H9 (cell line): ENCODE measurements around the gene USP17L5. TPM values are rescaled to one million over a fixed set of nuclear protein-coding genes. Genes with fewer than 3 reads are reported as not detected.
"Not testable (repeated sequence)": the region's sequence is repeated elsewhere in the genome, so short reads cannot be mapped to it uniquely, and the experiment has no call there.

Source experiments
- DNase-seq: peaks from one replicate; pipeline ENCODE4 v3.0.0-alpha.2; 2017
- H2AFZ ChIP-seq: one replicate; pipeline ENCODE4 v1.6.1; 2013; ENCODE audit warnings: mild to moderate bottlenecking, low read length, control low read depth, moderate library complexity
- H2AK5ac ChIP-seq: 2 replicates; pipeline ENCODE4 v1.6.1; 2013; ENCODE audit warnings: low read length, control low read depth, mixed read lengths; ENCODE audit not compliant: insufficient read length
- H2BK120ac ChIP-seq: one replicate; pipeline ENCODE4 v1.6.1; 2013; ENCODE audit warnings: low read depth, mild to moderate bottlenecking, low read length, control low read depth, inconsistent platforms; ENCODE audit not compliant: poor library complexity, severe bottlenecking
- H2BK12ac ChIP-seq: 2 replicates; pipeline ENCODE4 v1.6.1; 2013; ENCODE audit warnings: low read length, control low read depth, mixed read lengths, low read depth; ENCODE audit not compliant: insufficient read length
- H2BK15ac ChIP-seq: 2 replicates; pipeline ENCODE4 v1.6.1; 2013; ENCODE audit warnings: low read depth, low read length, control low read depth
- H2BK20ac ChIP-seq: one replicate; pipeline ENCODE4 v1.6.1; 2013; ENCODE audit warnings: low read depth, mild to moderate bottlenecking, low read length, control low read depth, inconsistent platforms; ENCODE audit not compliant: poor library complexity, severe bottlenecking
- H2BK5ac ChIP-seq: 2 replicates; pipeline ENCODE4 v1.6.1; 2013; ENCODE audit warnings: low read length, control low read depth, mixed read lengths; ENCODE audit not compliant: insufficient read length
- H3K14ac ChIP-seq: 2 replicates; pipeline ENCODE4 v1.6.1; 2013; ENCODE audit warnings: low read length, control low read depth; ENCODE audit not compliant: insufficient read depth
- H3K18ac ChIP-seq: 2 replicates; pipeline ENCODE4 v1.6.1; 2013; ENCODE audit warnings: low read depth, mild to moderate bottlenecking, mixed read lengths, low read length, control low read depth; ENCODE audit not compliant: insufficient read length
- H3K23ac ChIP-seq: 2 replicates; pipeline ENCODE4 v1.6.1; 2013; ENCODE audit warnings: low read length, control low read depth, mixed read lengths, low read depth; ENCODE audit not compliant: insufficient read length
- H3K23me2 ChIP-seq: 2 replicates; pipeline ENCODE4 v1.6.1; 2013; ENCODE audit warnings: low read depth, mild to moderate bottlenecking, mixed read lengths, low read length, control low read depth; ENCODE audit not compliant: insufficient read length, poor library complexity, severe bottlenecking
- H3K27ac ChIP-seq: 2 replicates; pipeline ENCODE4 v1.5.1; 2013; ENCODE audit warnings: low read length, control low read depth, mixed read lengths, low read depth; ENCODE audit not compliant: insufficient read length
- H3K27me3 ChIP-seq: 2 replicates; pipeline ENCODE4 v1.6.1; 2013; ENCODE audit warnings: low read length, control low read depth, inconsistent platforms; ENCODE audit not compliant: insufficient read depth
- H3K4ac ChIP-seq: 2 replicates; pipeline ENCODE4 v1.6.1; 2013; ENCODE audit warnings: low read depth, mild to moderate bottlenecking, control low read depth, inconsistent platforms, low read length, moderate library complexity
- H3K4me1 ChIP-seq: 2 replicates; pipeline ENCODE4 v1.6.1; 2013; ENCODE audit warnings: low read length, control low read depth, inconsistent platforms; ENCODE audit not compliant: insufficient read depth
- H3K4me2 ChIP-seq: 2 replicates; pipeline ENCODE4 v1.6.1; 2013; ENCODE audit warnings: low read length, control low read depth, mixed read lengths; ENCODE audit not compliant: insufficient read length, insufficient read depth
- H3K56ac ChIP-seq: 2 replicates; pipeline ENCODE4 v1.6.1; 2013; ENCODE audit warnings: low read depth, mild to moderate bottlenecking, mixed read lengths, low read length, control low read depth; ENCODE audit not compliant: insufficient read length
- H3K79me1 ChIP-seq: 2 replicates; pipeline ENCODE4 v1.6.1; 2013; ENCODE audit warnings: low read depth, mild to moderate bottlenecking, moderate library complexity, low read length, control low read depth, inconsistent platforms; ENCODE audit not compliant: insufficient read depth, poor library complexity, severe bottlenecking
- H3K79me2 ChIP-seq: 2 replicates; pipeline ENCODE4 v1.6.1; 2013; ENCODE audit warnings: low read length, control low read depth, inconsistent platforms; ENCODE audit not compliant: insufficient read depth
- H3K9ac ChIP-seq: 2 replicates; pipeline ENCODE4 v1.6.1; 2013; ENCODE audit warnings: low read length, control low read depth, mixed read lengths; ENCODE audit not compliant: insufficient read length; ENCODE audit errors: extremely low read depth
- H3K9me3 ChIP-seq: one replicate; pipeline ENCODE4 v1.6.1; 2013; ENCODE audit warnings: low read depth, low read length, inconsistent platforms; ENCODE audit not compliant: control insufficient read depth
- H3T11ph ChIP-seq: one replicate; pipeline ENCODE4 v1.6.1; 2013; ENCODE audit warnings: mild to moderate bottlenecking, low read length, control low read depth, inconsistent platforms
- H4K20me1 ChIP-seq: one replicate; pipeline ENCODE4 v1.6.1; 2013; ENCODE audit not compliant: control insufficient read depth, insufficient read length, insufficient read depth
- H4K5ac ChIP-seq: 2 replicates; pipeline ENCODE4 v1.6.1; 2013; ENCODE audit warnings: low read depth, mild to moderate bottlenecking, mixed read lengths, low read length, control low read depth; ENCODE audit not compliant: insufficient read length
- H4K8ac ChIP-seq: replicated peaks from 2 replicates; pipeline ENCODE4 v1.6.1; 2013; ENCODE audit warnings: low read length, control low read depth, mixed read lengths, low read depth; ENCODE audit not compliant: insufficient read length
- H4K91ac ChIP-seq: 2 replicates; pipeline ENCODE4 v1.6.1; 2013; ENCODE audit warnings: low read depth, mild to moderate bottlenecking, moderate library complexity, mixed read lengths, low read length, control low read depth; ENCODE audit not compliant: insufficient read length
- H3K27ac Mint-ChIP-seq, 3 experiments: 2 replicates in 2 of 3; 3 replicates in 1 of 3; pipeline ENCODE4 v1.8.0; 2020 to 2021; ENCODE audit warnings: mixed read lengths in 3 of 3, mild to moderate bottlenecking in 1 of 3, moderate library complexity in 1 of 3
- H3K27me3 Mint-ChIP-seq: 2 replicates; pipeline ENCODE4 v1.8.0; 2021; ENCODE audit warnings: low read depth, mild to moderate bottlenecking, moderate library complexity, mixed read lengths
- H3K36me3 Mint-ChIP-seq, 3 experiments: 2 replicates in 2 of 3; 3 replicates in 1 of 3; pipeline ENCODE4 v1.8.0; 2020 to 2021; ENCODE audit warnings: low read depth in 3 of 3, mixed read lengths in 3 of 3; ENCODE audit not compliant: insufficient read depth in 1 of 3
- H3K4me1 Mint-ChIP-seq, 2 experiments: 2 replicates each; pipeline ENCODE4 v1.8.0; 2020; ENCODE audit warnings: mixed read lengths in 2 of 2
- H3K4me3 Mint-ChIP-seq, 2 experiments: 2 replicates in 1 of 2; 3 replicates in 1 of 2; pipeline ENCODE4 v1.8.0; 2020 to 2021; ENCODE audit warnings: mild to moderate bottlenecking in 2 of 2, mixed read lengths in 2 of 2, moderate library complexity in 1 of 2
- H3K9me3 Mint-ChIP-seq, 2 experiments: 2 replicates in 1 of 2; 3 replicates in 1 of 2; pipeline ENCODE4 v1.8.0; 2020; ENCODE audit warnings: mild to moderate bottlenecking in 2 of 2, mixed read lengths in 2 of 2, moderate library complexity in 1 of 2
- WGBS: extraction: QIAGEN DNeasy Blood & Tissue Kit; methylation state at CpG from one replicate; pipeline ENCODE4 v1.1.7; 2013; ENCODE audit warnings: missing lambda C conversion rate, low lambda C conversion rate, mixed read lengths; ENCODE audit not compliant: insufficient read length; ENCODE audit errors: extremely low coverage; 5-methylcytosine and 5-hydroxymethylcytosine counted together
- total RNA-seq: library from RNA; stranded (reverse); gene quantifications from 2 replicates; pipeline ENCODE4 v1.2.1, GENCODE V29; 2021
- TF ChIP-seq, protein P1 (sequence below): fragments of 200-600 bp; sonication (generic); conservative IDR thresholded peaks from 3 replicates; pipeline ENCODE4 v1.8.0; 2021; ENCODE audit warnings: antibody characterized with exemption, mild to moderate bottlenecking

The USP17L5 gene
- total RNA-seq, 1 experiment from 2014 or later: not detected

DNA sequence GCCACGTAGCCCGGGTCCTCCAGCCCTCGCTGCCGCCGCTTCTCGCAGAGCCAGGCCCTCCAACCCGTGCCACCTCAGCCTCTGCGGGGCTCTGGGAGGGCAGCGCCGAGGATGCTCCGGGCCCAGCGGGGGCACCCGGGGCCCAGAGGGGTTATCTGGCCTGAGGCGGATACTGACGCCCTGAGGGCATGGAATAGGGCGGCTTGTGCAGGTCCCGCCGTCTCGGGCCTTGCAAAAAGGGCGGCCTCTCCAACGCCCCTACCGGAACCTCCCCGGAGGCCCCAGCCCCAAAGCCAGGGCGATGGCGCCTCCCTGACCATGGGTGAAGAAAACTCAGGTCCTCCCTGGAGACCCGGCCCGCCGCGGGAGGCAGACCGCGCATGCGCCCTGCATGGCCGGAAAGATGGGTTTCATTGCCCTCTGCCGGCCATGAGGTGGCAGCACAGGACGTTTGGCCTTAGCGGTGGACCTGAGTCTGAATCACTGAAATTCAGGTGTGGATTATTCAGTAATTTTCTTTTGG is 41.9 kb downstream of the USP17L5 start:
- H4K91ac ChIP-seq, H3K14ac ChIP-seq, H3K4me1 Mint-ChIP-seq, H2BK15ac ChIP-seq, H3K23ac ChIP-seq, H3K27ac ChIP-seq, H3K56ac ChIP-seq, H3K27ac Mint-ChIP-seq, H3K9me3 ChIP-seq, H4K5ac ChIP-seq, H2AK5ac ChIP-seq, H3K27me3 Mint-ChIP-seq, H3K4me1 ChIP-seq, H3K18ac ChIP-seq, H3K79me1 ChIP-seq, H4K20me1 ChIP-seq, H3K9ac ChIP-seq, H3K4ac ChIP-seq, H2BK12ac ChIP-seq, H2AFZ ChIP-seq, H3T11ph ChIP-seq, H2BK5ac ChIP-seq, H4K8ac ChIP-seq, H3K27me3 ChIP-seq, H2BK120ac ChIP-seq, H3K23me2 ChIP-seq, H3K4me2 ChIP-seq, H2BK20ac ChIP-seq, H3K36me3 Mint-ChIP-seq, H3K79me2 ChIP-seq: not testable (repeated sequence)
- Mint-ChIP-seq H3K9me3 (peaks cover 22 to 39% of the 10 kb centered on the region in 2 experiments), H3K4me3 (peak overlapping the region in 1 of 2 experiments; percentile 8; a peak in 1 of 5 replicates)
- TF ChIP-seq, protein P1, sequence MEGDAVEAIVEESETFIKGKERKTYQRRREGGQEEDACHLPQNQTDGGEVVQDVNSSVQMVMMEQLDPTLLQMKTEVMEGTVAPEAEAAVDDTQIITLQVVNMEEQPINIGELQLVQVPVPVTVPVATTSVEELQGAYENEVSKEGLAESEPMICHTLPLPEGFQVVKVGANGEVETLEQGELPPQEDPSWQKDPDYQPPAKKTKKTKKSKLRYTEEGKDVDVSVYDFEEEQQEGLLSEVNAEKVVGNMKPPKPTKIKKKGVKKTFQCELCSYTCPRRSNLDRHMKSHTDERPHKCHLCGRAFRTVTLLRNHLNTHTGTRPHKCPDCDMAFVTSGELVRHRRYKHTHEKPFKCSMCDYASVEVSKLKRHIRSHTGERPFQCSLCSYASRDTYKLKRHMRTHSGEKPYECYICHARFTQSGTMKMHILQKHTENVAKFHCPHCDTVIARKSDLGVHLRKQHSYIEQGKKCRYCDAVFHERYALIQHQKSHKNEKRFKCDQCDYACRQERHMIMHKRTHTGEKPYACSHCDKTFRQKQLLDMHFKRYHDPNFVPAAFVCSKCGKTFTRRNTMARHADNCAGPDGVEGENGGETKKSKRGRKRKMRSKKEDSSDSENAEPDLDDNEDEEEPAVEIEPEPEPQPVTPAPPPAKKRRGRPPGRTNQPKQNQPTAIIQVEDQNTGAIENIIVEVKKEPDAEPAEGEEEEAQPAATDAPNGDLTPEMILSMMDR: peak; percentile 68
- WGBS: no CpG with 5 or more reads among the region's 36 CpGs
- DNase-seq: peak; percentile 38
